IPS-NIHi7 (cell line): ENCODE measurements around the gene NME3.
"Not testable (repeated sequence)": the region's sequence is repeated elsewhere in the genome, so short reads cannot be mapped to it uniquely, and the experiment has no call there.

ENCODE experiments used
- DNase-seq: peaks from one replicate; pipeline ENCODE4 v3.0.0; 2012; ENCODE audit warnings: mixed read lengths; ENCODE audit errors: extremely low spot score

NME3 gene

DNA sequence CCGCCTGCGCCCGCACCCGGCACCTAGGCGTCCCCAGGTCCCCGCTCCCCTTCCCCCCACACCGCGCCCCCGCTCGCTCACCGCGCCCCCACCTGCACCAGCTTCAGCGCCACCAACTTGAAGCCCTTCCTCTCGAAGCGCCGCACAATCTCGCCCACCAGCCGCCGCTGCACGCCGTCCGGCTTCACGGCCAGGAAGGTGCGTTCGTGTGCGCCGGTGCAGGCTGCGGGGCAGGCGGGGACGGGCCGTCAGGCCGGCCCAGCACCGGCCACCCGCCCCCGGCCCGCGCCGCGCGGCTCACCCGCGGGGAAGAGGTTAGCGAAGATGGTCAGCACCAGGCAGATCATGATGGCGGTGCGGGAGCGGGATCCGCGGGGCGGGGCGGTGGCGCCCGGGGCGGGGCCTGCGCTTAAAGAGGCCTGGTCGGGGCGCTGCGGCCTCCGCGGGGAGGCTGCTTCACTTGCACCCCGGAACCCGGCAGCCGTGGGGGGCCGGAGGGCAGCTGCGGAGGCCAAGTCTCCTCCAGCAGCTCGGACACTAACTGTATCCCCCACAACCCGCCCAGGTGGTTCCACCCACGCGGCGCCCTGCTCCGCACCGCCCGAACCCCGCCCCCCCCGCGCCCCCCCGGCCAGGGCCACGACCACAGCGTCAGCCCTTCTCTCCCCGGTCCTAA lies at the start of gene NME3:
Gene NME3, minus strand, starts transcription at position 356 of the 676 bp plus-strand sequence. Its CDS starts 9 bp downstream, at position 347.
- DNase-seq = peak; percentile 76

DNA sequence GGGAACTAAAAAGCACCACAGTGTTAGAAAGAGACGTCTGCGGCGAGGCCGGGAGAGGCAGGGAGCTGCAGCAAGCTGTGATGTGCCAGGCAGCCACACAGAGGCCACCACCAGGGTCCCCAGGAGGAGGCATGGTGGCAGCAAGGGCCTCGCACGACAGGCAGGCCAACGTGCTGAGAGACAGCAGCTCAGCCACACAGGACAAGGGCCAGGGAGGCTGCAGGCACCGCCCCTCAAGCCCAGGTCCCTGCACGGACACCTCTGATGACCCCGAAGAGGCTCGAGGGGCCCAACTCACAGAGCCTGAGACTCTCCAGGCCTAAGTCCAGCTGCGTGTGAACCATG lies 49.6 kb upstream of the NME3 start:
- DNase-seq = no peak

DNA sequence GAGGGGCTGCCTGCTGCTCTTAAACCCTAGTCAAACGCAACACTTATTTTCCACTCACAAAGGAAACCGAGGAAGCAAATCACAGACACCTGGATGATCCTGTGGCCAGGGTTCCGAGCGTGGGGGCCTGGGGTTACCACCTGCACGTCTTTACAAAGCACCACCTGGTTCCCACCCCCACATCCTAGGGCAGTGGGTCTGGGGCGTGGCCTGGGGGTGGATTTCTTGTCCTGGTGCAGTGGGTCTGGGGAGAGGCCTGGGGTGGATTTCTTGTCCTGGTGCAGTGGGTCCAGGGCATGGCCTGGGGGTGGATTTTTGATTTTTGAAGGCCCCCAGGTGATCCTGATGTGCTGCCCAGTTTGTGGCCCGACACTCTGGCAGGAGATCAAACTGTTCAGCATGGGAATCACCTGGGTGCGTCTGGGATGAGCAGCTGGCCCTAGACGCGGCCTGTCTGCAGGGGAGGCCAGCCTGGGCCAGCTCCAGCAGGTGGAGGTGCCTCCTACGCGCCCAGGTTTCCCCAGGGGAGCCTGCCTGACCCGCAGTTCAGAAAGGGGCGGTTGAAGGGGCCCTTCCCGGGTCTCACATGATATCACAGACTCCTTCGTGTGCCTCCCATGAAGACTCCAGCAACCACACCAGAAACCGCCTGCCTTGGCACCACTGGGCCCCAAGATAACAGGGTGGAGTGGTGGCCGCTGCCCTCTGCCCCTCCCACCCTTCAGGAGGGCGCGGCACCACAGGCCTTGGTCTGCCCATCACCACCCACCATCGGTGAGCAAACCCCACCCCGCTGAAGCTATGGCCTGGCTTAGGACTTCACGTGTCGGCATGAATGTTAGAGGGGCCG lies 49.0 kb upstream of the NME3 start:
- DNase-seq = no peak

DNA sequence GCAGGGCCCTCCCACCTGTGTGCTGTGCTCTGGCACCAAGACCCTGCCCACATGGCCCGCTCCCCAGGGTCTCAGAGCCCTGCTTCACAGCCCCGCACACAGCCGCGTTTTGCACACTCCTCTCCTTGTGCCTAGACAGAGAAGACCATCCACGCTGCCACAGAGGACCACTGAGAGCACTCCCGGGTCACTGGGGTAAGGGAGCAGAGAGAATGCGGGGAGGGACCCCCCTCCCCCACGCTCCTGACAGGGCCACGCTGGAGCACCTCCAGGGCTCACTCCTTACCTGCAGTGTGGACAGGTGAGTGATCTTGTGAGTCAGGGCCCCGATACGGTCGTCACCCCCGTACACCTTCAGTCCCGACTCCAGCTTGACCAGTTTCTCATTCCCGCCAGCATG lies 48.3 kb upstream of the NME3 start:
- no peak for DNase-seq

DNA sequence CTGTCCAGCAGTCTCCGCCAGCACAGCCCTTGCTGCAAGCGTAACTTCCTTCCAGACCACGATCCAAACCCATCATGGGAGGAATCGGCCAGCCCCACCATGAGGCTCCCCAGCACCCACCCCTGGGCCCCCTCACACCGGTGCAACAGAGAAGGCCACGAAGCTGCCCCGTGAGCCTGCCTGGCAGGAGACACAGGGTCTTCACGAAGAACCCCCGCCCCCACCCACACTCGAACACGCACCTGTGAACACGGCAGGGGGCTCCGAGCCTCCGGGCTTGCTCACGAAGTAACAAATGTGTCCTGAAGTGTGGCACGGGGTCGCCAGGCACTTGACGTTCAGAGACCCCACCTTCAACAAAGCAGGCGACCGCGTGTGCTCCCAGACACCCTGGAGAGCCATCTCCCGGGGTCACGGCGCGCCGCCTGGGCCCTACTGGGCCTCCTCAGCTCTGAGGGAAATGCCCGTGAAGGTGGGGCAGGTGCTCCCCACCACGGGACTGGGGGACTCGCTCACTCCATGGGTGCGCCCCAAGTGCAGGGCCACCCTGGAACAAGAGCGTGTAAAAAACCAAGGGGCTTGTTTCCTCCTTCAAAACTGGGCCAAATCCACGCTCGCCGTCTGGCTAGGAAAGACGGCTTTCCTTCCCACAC lies 47.7 kb upstream of the NME3 start:
- no peak for DNase-seq

DNA sequence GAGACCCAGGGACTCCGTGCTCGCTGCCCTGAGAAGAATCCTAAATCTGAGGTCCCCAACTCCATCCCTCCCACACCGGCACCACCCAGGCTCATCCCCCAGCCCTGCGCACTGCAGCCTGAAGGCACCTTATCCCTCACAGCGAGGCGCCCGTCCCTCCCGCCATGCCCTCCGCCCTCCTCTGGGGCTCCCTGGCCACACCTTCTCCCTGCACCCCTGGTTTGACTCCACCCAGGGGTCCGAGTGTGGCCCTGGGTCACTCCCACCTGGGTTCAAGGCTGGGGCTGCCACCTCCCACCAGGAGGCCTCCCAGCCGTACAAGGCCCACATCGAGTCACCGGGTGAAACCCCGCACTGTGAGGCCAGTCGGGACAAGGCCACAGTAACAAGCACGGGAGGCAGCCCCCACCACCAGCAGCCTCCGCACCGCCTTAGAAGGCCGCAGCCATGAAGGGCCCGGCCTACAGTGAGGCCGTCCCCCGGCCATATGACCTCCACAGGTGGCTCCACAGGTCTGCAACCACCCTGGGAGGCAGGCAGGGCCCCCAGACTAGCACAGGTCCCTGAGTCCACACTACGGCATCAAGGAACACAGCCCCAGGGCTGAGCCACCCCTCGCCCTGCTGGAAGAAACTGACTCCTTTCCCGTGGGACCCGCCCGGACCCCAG lies 47.0 kb upstream of the NME3 start:
- no peak for DNase-seq

DNA sequence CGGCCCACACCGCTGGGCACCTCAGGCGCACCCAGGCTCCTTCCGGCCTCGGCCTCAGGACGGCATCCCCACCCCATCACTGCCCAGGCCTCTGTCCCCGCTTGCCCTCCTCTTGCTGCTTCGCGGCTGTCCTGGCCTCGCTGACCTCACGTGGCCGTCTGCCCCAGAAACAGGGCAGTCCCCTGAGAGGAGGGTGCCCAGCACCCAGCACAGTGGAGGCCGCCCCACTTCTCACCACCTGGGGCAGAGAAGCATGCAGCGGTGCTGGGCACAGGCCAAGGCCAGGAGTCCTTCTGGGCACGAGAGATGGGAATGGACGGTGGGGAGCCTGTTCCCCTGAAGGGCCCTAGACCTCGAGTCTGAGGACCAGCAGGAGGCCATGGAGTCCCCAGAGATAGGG lies 46.4 kb upstream of the NME3 start:
- DNase-seq = no peak

DNA sequence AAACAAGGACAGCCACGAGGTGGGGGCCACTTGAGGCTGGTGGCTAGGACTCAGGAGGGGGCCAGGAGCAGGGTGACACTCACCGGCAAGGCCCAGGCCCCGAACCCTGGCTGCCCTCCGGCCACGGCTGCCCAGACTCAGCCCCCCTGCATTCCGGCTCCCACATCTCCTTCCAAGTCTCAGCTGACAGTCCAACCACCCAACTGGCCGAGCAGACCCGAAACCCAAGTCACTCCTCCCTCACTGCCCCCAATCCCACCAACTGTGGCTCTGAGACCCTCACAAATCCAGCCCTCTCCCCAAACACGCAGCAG lies 45.9 kb upstream of the NME3 start:
- DNase-seq = no peak

DNA sequence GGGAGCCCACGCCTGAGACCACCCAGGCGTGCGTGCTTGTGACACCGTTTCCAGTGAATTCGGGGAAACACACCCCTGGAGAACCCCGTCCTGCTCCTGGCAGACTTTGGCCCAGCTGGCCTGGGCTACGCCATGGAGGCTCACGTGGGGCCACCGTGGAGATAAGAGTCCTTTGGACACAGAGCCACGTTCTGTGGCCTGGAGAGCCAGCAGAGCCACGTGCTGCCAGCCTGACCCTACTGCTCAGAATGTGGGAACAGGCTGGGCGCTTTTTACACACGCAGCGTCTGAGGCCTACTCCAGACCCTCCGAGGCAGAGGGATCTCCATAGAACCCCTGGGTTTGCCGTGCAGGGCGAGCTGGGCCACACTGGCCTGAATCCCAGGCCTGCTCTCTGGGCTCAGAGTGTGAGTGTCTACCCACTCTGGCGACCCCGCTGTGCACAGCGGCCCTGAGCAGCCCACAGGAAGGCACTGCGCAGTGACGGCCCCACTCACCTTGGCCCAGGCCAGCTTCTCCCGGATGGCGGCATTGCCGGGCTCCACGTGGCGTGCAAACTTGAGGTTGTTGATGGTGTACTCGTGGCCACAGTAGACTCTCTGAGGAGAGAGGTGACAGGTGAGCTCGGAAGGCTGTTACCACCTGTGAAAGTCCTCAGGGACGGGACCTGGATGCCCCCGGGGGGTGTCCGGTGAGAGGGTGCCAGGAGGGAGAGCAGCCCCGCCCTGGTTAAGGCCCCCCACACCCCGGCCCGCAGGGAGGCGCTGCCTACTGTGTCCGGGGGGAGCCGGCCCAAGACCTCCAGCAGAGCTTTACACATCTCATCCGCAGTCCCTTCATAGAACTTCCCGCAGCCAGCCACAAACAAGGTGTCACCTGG lies 45.3 kb upstream of the NME3 start:
- no peak for DNase-seq

DNA sequence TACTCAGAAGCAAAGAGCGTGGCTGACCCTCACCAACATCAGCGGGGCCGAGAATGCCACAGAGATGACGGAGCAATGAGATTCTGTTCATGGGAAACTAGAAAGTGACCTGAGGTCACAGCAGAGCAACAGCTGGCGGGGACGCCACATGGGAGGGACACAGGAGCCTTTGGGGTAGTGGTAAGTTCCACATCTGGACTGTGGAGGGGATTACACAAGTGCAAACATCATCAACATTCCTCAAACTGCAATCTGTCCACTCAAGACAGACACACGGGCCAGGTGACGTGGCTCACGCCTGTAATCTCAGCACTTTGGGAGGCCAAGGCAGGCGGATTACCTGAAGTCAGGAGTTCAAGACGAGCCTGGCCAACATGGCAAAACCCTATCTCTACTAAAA lies 44.1 kb upstream of the NME3 start:
- no peak for DNase-seq

DNA sequence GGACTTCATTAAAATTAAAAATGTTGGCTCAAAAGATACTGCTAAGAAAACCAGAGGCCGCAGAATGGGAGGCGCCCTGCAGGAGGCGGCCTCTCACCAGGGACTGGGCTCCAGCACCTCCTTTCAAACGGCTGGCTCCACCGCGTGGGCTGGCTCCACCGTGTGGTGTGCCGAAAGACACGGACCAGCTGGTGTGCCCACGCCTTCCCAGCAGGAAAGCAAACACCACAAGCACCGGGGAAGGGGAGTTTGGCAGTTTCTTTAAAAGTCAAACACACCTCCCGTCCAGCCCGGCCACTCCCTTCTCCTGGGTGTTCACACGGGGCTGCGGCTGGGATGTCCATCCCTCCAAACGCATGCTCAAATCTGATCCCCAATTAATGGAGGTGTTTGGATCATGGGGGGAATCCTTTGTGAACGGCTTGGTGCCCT lies 41.4 kb upstream of the NME3 start:
- peak; percentile 81 for DNase-seq

DNA sequence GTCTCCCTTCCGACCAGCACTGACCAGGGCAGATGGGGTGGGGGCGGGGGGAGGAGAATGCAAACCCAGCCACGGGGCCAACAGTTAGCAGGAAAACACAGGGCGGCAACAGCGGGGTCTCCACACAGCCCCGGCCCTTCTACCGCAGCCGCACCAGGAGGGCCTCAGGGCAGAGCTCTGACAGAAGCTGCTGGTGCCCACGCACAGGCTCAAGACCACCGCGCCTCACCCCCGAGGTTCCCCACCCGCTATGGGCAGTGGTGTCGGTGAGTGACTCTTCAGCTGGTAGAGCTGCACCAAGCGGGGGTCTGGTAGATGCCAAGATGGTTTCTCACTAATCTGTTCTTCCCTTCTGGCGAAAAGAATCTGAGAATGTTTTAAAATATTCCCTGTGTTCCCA lies 39.2 kb upstream of the NME3 start:
- no peak for DNase-seq

DNA sequence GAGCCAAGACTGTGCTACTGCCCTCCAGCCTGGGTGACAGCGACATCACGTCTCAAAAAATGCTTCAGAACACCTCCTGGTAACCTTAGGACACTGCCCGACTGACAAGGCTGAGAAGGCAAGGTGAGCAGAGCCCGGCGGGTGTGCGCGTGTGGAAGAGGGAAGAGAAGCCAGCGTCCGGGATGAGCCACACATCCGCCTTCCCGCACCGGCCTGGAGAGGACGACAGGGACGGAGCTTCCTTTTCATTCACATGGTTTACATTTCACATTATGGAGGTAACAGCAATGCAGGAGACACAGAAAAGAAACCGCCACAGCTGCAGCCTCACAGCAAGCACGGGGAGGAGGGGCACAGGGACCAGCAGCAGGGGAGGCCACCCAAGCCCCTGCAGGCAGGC lies 38.8 kb upstream of the NME3 start:
- DNase-seq = no peak

DNA sequence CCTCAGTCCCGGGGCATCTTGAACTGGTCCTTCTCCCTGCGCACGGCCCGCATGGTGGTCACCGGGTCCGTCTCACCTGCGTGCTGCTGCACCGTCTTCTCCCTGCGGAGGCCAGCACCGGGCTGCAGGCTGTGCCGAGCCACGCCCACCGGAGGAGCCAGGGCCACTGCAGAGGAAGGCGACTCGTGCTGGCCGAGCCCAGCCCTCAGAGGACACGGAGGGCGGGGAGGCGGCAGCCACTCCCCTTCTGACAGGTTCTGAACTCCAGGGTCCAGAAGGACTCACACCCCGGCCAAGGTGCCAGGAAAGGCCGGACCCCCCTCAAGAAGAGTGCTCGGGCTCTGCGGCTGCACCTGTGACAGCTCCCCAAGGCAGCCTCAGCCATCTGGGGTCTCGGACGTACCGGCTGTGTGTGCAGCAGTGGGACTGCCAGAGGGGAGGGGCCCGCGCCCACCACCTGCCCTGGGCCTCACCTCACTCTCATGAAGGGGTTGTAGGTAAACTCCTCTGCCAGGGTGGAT lies 38.0 kb upstream of the NME3 start:
- DNase-seq = peak; percentile 70

DNA sequence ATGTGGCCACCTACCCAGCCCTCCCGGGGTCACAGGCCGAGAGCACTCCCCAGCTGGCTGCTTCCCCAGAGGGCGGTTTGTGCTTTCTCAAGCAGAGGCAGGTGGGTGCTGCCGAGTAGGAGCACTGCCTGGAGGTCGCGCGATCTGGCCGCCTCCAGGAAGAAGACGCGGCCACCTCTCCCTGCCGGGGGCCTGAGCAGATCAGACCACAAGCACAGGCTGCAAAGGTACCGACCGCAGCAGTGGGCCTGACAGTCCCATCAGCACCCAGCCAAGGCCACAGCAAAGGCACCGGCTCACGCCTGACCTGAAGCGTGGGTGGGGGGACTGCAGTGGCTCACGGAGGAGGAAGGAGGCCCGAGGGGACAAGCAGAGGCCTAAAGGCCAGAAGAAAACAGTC lies 37.3 kb upstream of the NME3 start:
- no peak for DNase-seq

DNA sequence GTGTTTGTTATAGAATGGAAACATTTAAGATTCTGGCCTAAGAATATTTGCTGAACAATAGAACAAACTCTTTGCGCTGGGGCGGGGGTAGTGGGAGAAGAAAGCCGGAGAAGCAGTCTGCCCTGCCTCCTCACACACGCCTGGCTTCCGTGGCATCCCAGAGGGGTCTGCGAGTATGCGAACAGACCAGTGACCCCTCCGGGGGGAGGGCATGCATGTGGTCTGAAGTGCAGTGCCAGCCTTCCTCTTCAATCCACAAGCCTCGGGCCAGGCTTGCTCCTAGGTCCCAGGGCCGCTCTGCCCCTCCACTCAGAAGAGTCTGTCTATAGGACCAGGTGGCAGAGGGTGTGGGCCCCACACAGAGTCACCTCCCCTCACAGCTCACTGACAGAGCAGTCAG lies 36.3 kb upstream of the NME3 start:
- DNase-seq = no peak

DNA sequence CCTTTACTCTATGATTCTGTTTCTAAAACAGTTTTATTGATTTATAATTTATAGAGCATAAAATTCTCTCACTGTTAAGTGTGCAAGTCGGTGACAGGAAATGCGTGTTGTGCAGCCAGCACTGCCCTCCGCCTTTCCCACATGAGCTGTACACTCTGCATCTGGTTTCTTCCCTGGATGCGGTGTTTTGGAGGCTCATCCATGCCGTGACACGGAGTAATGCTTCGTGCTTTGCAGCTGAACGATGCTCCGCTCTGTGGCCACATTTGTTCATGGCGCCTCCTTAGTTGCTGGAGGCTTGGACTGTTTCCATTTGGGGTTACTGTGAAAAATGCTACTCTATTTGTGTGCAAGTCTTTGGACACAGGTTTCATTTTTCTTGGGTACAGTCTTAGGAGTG lies 29.4 kb upstream of the NME3 start:
- no peak for DNase-seq

DNA sequence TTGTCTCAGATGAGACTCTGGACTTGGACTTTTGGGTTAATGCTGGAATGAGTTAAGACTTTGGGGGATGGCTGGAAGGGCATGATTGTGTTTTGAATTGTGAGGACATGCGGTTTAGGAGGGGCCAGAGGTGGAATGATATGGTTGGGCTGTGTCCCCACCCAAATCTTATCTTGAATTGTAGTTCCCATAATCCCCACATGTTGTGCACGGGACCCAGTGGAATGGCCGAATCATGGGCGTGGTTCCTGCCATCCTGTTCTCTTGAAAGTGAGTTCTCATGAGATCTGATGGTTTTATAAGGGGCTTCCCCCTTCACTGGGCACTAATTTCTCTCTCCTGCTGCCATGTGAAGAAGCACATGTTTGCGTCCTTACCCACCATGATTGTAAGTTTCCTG lies 27.9 kb upstream of the NME3 start:
- not testable (repeated sequence) for DNase-seq

DNA sequence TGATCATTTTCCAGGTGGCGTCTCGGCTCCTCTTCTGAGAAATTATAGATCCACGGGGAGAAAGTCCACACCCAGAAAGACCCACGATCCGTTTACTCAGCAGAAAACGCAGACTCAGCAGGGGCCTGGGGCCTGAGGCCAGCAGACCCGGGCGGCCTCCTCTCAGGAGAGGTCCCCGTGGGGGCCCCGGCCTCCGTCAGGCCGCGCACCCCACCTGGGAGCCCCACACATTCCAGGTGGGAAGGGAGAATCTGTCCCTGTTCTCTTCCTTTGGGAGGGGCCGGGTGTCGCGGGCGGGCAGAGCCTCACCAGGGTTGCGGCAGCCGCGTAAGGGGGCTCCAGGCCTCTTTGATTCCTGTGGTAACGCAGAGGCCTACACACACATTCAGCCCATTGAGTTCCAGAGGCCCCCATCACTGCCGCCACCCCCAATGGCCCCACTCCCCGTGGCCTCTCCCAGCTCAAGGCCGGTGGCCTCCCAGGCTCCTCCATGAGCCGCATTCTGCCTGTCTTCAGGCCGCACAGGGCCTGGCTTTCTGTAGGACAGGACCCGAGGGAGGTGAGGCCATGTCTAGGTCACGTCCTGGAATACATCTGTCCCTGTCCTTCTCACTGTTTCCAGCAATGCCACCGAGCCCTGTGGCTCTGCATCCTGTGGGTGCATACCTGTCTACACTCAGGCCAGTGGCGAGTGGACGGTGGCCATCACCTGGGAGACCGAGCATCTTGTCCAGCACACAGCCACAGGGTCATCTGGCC lies 23.7 kb upstream of the NME3 start:
- DNase-seq = no peak

DNA sequence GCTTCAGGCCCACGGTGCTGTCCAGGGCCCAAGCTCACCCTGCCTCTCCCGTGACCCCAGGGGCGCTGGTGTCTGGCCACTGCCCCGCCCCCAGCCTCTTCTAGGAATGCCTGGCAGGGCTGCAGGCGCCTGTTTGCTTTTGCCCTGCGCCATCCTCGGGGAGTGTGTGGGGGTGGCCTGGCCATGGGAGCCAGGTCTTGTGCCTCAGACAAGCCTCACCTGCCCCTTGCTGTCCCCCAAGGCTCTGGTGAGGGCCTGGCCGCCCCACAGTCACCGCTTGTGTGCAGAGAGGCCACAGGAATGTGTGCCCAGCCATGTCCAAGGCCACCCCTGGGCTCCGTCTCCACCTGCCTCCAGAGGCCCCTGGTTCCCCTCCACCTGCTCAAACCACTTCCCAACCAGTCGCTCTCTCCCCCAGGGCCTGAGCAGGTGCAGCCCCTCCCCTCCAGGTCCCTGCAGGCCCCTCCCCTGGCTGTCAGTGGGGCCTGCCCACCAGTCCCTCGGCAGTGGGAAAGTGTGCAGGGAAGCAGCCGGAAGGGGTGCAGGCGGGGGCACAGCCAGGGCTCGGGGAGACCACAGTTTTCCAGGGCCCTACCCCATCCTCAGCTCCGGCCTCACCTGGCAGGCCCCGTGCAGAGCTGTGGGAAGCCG lies 23.0 kb upstream of the NME3 start:
- DNase-seq = no peak
